GM23338 (cell line): ENCODE data around the gene GSX2. TPM values are rescaled to one million over a fixed set of nuclear protein-coding genes. Genes with fewer than 3 reads are reported as not detected.

ENCODE experiments used
- ATAC-seq: fragments of 200-7000 bp; cut with Tn5 transposase; 3 replicates; pipeline ENCODE4 v1.9.1; 2020
- DNase-seq: peaks from one replicate; pipeline ENCODE4 v3.0.0-alpha.2; 2015; ENCODE audit warnings: low spot score
- H2AFZ ChIP-seq: fragments of 200-600 bp; sonication (generic); 2 replicates; pipeline ENCODE4 v1.8.0; 2016; ENCODE audit warnings: antibody characterized with exemption, mild to moderate bottlenecking, moderate library complexity
- H3F3A ChIP-seq: fragments of 200-600 bp; sonication (generic); replicated peaks from 2 replicates; pipeline ENCODE4 v1.8.0; 2017; ENCODE audit warnings: antibody characterized with exemption, mixed run types, low read depth
- H3K27ac ChIP-seq: fragments of 200-600 bp; sonication (generic); 2 replicates; pipeline ENCODE4 v1.6.1; 2016; ENCODE audit warnings: low read depth
- H3K27me3 ChIP-seq: fragments of 200-600 bp; sonication (generic); 2 replicates; pipeline ENCODE4 v1.8.0; 2016; ENCODE audit warnings: mild to moderate bottlenecking, mixed run types, moderate library complexity; ENCODE audit not compliant: insufficient read depth
- H3K36me3 ChIP-seq: fragments of 200-600 bp; sonication (generic); 2 replicates; pipeline ENCODE4 v1.8.0; 2016; ENCODE audit warnings: mild to moderate bottlenecking; ENCODE audit not compliant: insufficient read depth
- H3K4me1 ChIP-seq: fragments of 200-600 bp; sonication (generic); 2 replicates; pipeline ENCODE4 v1.8.0; 2016; ENCODE audit warnings: mild to moderate bottlenecking, moderate library complexity; ENCODE audit not compliant: insufficient read depth
- H3K4me2 ChIP-seq: fragments of 200-600 bp; sonication (generic); 2 replicates; pipeline ENCODE4 v1.7.1; 2017; ENCODE audit warnings: mixed run types
- H3K4me3 ChIP-seq: fragments of 200-600 bp; sonication (generic); 2 replicates; pipeline ENCODE4 v1.6.1; 2016; ENCODE audit warnings: mixed run types
- H3K79me2 ChIP-seq: fragments of 200-600 bp; sonication (generic); replicated peaks from 2 replicates; pipeline ENCODE4 v1.8.0; 2017; ENCODE audit warnings: mild to moderate bottlenecking; ENCODE audit not compliant: insufficient read depth
- H3K9me2 ChIP-seq: fragments of 200-600 bp; sonication (generic); 2 replicates; pipeline ENCODE4 v1.8.0; 2017; ENCODE audit not compliant: insufficient read depth
- H4K20me1 ChIP-seq: fragments of 200-600 bp; sonication (generic); replicated peaks from 2 replicates; pipeline ENCODE4 v1.8.0; 2017; ENCODE audit warnings: mild to moderate bottlenecking; ENCODE audit not compliant: insufficient read depth
- H3K27ac Mint-ChIP-seq: 2 replicates; pipeline ENCODE4 v1.8.0; 2020; ENCODE audit warnings: inconsistent platforms, mild to moderate bottlenecking, moderate library complexity, mixed read lengths
- H3K27me3 Mint-ChIP-seq: 3 replicates; pipeline ENCODE4 v1.8.0; 2022; ENCODE audit warnings: low read depth, mild to moderate bottlenecking, moderate library complexity, mixed read lengths, inconsistent platforms; ENCODE audit not compliant: insufficient read depth, poor library complexity
- H3K36me3 Mint-ChIP-seq: 3 replicates; pipeline ENCODE4 v1.8.0; 2021; ENCODE audit warnings: low read depth, mild to moderate bottlenecking, inconsistent platforms, moderate library complexity, mixed read lengths
- H3K4me1 Mint-ChIP-seq: 3 replicates; pipeline ENCODE4 v1.8.0; 2020; ENCODE audit warnings: mild to moderate bottlenecking, inconsistent platforms, mixed read lengths
- H3K4me3 Mint-ChIP-seq: 3 replicates; pipeline ENCODE4 v1.8.0; 2021; ENCODE audit warnings: moderate library complexity, mild to moderate bottlenecking, inconsistent platforms, mixed read lengths
- H3K9me3 Mint-ChIP-seq: 3 replicates; pipeline ENCODE4 v1.8.0; 2020; ENCODE audit warnings: moderate library complexity, mild to moderate bottlenecking, inconsistent platforms, mixed read lengths
- CREB1 ChIP-seq: fragments of 250-450 bp; sonication (Bioruptor Pico); IDR thresholded peaks from 2 replicates; pipeline ENCODE4 v1.5.0; 2020; ENCODE audit warnings: low read depth, mild to moderate bottlenecking, moderate library complexity
- EZH2 ChIP-seq: fragments of 200-600 bp; sonication (generic); IDR thresholded peaks from one replicate; pipeline ENCODE4 v1.8.0; 2017; ENCODE audit warnings: antibody characterized with exemption, mild to moderate bottlenecking, low read depth; ENCODE audit not compliant: unreplicated experiment
- EZH2phosphoT487 ChIP-seq: fragments of 200-600 bp; sonication (generic); IDR thresholded peaks from one replicate; pipeline ENCODE4 v1.8.1; 2018; ENCODE audit warnings: antibody characterized with exemption; ENCODE audit not compliant: unreplicated experiment
- POLR2AphosphoS5 ChIP-seq: IDR thresholded peaks from 2 replicates; pipeline ENCODE4 v1.6.1; 2016; ENCODE audit warnings: antibody characterized with exemption, low read depth
- ZNF462 ChIP-seq: fragments of 250-450 bp; sonication (Bioruptor Pico); IDR thresholded peaks from 2 replicates; pipeline ENCODE4 v1.5.0; 2020; ENCODE audit warnings: mild to moderate bottlenecking, moderate library complexity
- polyA plus RNA-seq: library from polyadenylated mRNA; unstranded; fragments of >200 nt; fragmentation: Nextera tagmentation; extraction: Ambion mirVana; gene quantifications from 2 replicates; pipeline ENCODE4 v1.2.1, GENCODE V29; 2016
- total RNA-seq: library from RNA; depleted of rRNA; stranded (reverse); fragments of >200 nt; shearing (Covaris generic); gene quantifications from 2 replicates; pipeline ENCODE4 v1.2.3, GENCODE V29; 2014

GSX2 gene
- total and polyA plus RNA-seq, 2 experiments from 2014 or later, result 0.34 TPM; not detected in 1

DNA sequence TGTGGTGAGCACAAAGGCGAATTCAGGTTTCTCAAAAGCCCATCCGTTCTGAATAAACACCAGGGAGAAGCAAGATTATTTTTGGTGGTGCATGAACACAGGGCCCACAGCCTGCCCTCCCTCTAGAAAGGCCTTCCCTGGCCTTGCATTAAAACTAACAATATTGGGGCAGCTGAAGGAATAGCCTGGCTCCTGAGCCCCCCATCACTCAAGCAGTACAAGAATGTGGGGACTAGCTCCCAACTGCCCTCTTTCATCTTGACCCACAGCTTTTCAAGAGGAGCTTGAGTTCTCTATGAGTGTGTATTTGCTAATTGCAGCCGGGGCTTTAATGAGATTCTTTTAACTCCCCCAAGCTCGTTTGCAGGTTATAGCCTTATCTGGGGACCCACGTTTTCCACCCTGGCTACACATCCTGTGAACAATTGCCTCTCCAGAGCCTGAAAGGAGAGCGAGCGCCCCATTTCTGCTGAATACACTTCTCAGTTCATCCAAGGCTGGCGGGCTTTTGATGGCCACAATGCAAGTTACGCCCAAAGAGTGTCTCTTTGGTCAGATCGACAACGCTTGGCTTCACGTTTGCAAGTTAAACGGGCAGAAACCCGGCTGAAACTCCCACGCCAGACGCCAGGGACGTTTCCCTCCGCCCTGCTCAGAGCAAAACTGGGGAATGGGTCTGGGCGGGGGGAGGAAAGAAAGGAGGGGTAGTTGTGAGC, 4.7 kb upstream of the GSX2 start:
- Histone ChIP-seq H3K4me3 (peak overlapping the region; percentile 68), H3K27ac (no peak overlapping the region), H4K20me1 (peaks cover 7% of the 10 kb centered on the region; the same call in 1 of the 2 replicates), H3K27me3 (peaks cover 100% of the 10 kb centered on the region), H3K36me3 (no peaks in the 10 kb centered on the region), H3K4me1 (peaks cover 73% of the 10 kb centered on the region), H3K79me2 (no peaks in the 10 kb centered on the region), H3K4me2 (peak overlapping the region; percentile 93), H2AFZ (peak overlapping the region; percentile 80; the same call in 1 of the 2 replicates), H3F3A (peaks cover 44% of the 10 kb centered on the region), H3K9me2 (no peaks in the 10 kb centered on the region)
- H3K36me3 Mint-ChIP-seq, result no peaks in the 10 kb centered on the region
- H3K4me1 Mint-ChIP-seq, result peaks cover 77% of the 10 kb centered on the region
- no peak for TF ChIP-seq ZNF462 (CRISPR knock-in tag)
- TF ChIP-seq EZH2, result peak; percentile 21
- peak overlapping the region; percentile 66 for H3K4me3 Mint-ChIP-seq
- ATAC-seq (no peak), DNase-seq (peak; percentile 67)
- no peaks in the 10 kb centered on the region for H3K9me3 Mint-ChIP-seq
- no peak overlapping the region for H3K27ac Mint-ChIP-seq
- H3K27me3 Mint-ChIP-seq, result peaks cover 100% of the 10 kb centered on the region

- peaks cover 45% of the 10 kb centered on the region for H3F3A ChIP-seq
- peak; percentile 78 for DNase-seq
- peak overlapping the region; percentile 68 for H3K4me3 ChIP-seq
- H3K4me1 ChIP-seq, result peaks cover 79% of the 10 kb centered on the region
- peaks cover 80% of the 10 kb centered on the region for H3K4me1 Mint-ChIP-seq
- H3K9me3 Mint-ChIP-seq, result no peaks in the 10 kb centered on the region
- peak; percentile 24 for TF ChIP-seq EZH2phosphoT487
- no peak for TF ChIP-seq POLR2AphosphoS5
- TF ChIP-seq CREB1, result no peak
- peaks cover 100% of the 10 kb centered on the region for H3K27me3 Mint-ChIP-seq
- no peak overlapping the region for H3K27ac Mint-ChIP-seq
- peaks cover 7% of the 10 kb centered on the region; the same call in 1 of the 2 replicates for H4K20me1 ChIP-seq
- H3K27me3 ChIP-seq, result peaks cover 100% of the 10 kb centered on the region
- ATAC-seq, result no peak
- H3K79me2 ChIP-seq, result no peaks in the 10 kb centered on the region
- no peak overlapping the region for H3K27ac ChIP-seq
- no peak overlapping the region for H2AFZ ChIP-seq
- no peaks in the 10 kb centered on the region for H3K36me3 Mint-ChIP-seq
- no peaks in the 10 kb centered on the region for H3K9me2 ChIP-seq
- peak overlapping the region; percentile 93 for H3K4me2 ChIP-seq
- H3K36me3 ChIP-seq, result no peaks in the 10 kb centered on the region
- H3K4me3 Mint-ChIP-seq, result peak overlapping the region; percentile 46
Measured at GRCh38 chr4:54096295-54096962, 3.5 kb upstream of the GSX2 start.
